GM12878 (cell line): Measurements from ENCODE around the gene CENPE. TPM values are rescaled to one million over a fixed set of nuclear protein-coding genes. Genes with fewer than 3 reads are reported as not detected.

ENCODE experiments used
- CEBPB ChIP-seq, 2 experiments: fragments of 150-350 bp in 1 of 2; IDR thresholded peaks; 2 replicates each; pipeline ENCODE4 v1.6.1; 2012 to 2014; ENCODE audit warnings: low read depth in 2 of 2, low read length in 2 of 2, borderline replicate concordance in 1 of 2, inconsistent platforms in 1 of 2
- ELK1 ChIP-seq: IDR thresholded peaks from 2 replicates; pipeline ENCODE4 v1.6.1; 2012; ENCODE audit warnings: low read depth, low read length, improper control_type of control experiment
- WRNIP1 ChIP-seq: IDR thresholded peaks from 2 replicates; pipeline ENCODE4 v1.6.1; 2011; ENCODE audit warnings: low read depth, low read length, improper control_type of control experiment, borderline replicate concordance
- polyA plus RNA-seq, 11 experiments: library from polyadenylated mRNA; depleted of rRNA in 4 of 11; unstranded in 6 of 11; stranded (reverse) in 5 of 11; fragments of >200 nt; fragmentation: Nextera tagmentation in 4 of 11; fragmentation: Illumina TruSeq in 1 of 11; extraction: Ambion mirVana in 4 of 11; extraction: Trizol in 1 of 11; gene quantifications; 1 replicate in 1 of 11; 2 replicates in 10 of 11; pipeline versions ENCODE4 v1.2.1 to v1.2.3, GENCODE V29; 2011 to 2016; ENCODE audit warnings: inconsistent platforms in 2 of 11, missing spikeins in 2 of 11, low read depth in 1 of 11
- total RNA-seq, 4 experiments: library from RNA; depleted of rRNA in 3 of 4; stranded (reverse); fragments of >200 nt in 3 of 4; fragmentation: Illumina TruSeq in 1 of 4; extraction: Trizol in 1 of 4; gene quantifications; 2 replicates each; pipeline versions ENCODE4 v1.2.1 to v1.2.3, GENCODE V29; 2013 to 2021
- TF ChIP-seq, protein P1 (sequence below): IDR thresholded peaks from 2 replicates; pipeline ENCODE4 v1.6.1; 2012; ENCODE audit warnings: improper control_type of control experiment, low read depth, low read length; ENCODE audit not compliant: insufficient replicate concordance

Gene CENPE
- total and polyA plus RNA-seq, 10 of the 15 experiments (the other 5 are each of a cell fraction or from before 2014, with no cell fraction given): 10.2 to 53.6 (median 25.2) TPM

DNA sequence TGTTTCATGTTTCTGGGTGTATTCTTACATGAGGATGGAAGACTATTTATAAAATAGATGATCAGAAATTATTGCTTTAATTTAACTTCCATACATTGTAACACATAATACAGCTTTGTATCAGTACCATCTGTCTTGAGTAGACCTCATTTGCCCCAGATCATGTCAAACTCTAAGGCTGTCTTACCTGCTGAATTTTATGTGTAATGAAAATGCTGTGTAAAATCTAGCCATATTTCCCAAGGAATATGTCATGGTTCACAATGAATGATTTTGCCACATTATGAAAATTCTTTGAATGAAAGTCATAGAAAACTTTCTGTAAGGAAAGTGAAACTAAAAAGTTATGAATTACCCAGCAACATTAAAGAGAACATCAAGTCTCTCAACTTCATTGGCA lies 105.9 kb downstream of the CENPE start (continued):
- TF ChIP-seq, protein P1, sequence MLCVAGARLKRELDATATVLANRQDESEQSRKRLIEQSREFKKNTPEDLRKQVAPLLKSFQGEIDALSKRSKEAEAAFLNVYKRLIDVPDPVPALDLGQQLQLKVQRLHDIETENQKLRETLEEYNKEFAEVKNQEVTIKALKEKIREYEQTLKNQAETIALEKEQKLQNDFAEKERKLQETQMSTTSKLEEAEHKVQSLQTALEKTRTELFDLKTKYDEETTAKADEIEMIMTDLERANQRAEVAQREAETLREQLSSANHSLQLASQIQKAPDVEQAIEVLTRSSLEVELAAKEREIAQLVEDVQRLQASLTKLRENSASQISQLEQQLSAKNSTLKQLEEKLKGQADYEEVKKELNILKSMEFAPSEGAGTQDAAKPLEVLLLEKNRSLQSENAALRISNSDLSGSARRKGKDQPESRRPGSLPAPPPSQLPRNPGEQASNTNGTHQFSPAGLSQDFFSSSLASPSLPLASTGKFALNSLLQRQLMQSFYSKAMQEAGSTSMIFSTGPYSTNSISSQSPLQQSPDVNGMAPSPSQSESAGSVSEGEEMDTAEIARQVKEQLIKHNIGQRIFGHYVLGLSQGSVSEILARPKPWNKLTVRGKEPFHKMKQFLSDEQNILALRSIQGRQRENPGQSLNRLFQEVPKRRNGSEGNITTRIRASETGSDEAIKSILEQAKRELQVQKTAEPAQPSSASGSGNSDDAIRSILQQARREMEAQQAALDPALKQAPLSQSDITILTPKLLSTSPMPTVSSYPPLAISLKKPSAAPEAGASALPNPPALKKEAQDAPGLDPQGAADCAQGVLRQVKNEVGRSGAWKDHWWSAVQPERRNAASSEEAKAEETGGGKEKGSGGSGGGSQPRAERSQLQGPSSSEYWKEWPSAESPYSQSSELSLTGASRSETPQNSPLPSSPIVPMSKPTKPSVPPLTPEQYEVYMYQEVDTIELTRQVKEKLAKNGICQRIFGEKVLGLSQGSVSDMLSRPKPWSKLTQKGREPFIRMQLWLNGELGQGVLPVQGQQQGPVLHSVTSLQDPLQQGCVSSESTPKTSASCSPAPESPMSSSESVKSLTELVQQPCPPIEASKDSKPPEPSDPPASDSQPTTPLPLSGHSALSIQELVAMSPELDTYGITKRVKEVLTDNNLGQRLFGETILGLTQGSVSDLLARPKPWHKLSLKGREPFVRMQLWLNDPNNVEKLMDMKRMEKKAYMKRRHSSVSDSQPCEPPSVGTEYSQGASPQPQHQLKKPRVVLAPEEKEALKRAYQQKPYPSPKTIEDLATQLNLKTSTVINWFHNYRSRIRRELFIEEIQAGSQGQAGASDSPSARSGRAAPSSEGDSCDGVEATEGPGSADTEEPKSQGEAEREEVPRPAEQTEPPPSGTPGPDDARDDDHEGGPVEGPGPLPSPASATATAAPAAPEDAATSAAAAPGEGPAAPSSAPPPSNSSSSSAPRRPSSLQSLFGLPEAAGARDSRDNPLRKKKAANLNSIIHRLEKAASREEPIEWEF: no peak
- TF ChIP-seq CEBPB (IDR thresholded peaks at IDR 0.05; ENCODE audit: borderline replicate concordance in 1 of 2, low read depth in 2 of 2, low read length in 2 of 2): no peak
- TF ChIP-seq ELK1: no peak
- no peak for TF ChIP-seq WRNIP1
